ENCODE data around the gene DERA.
"Not testable (repeated sequence)": the region's sequence is repeated elsewhere in the genome, so short reads cannot be mapped to it uniquely, and the experiment has no call there.

The DERA gene

GRCh38 chr12:16016748-16017147 lies 105.6 kb downstream of the DERA start:
- DNase-seq = no peak

GRCh38 chr12:16018306-16018705 lies 107.2 kb downstream of the DERA start:
- DNase-seq = no peak

- no peak for DNase-seq
Observed at GRCh38 chr12:16019136-16019535, 108.0 kb downstream of the DERA start.

- no peak for DNase-seq
Observed at GRCh38 chr12:16020031-16020430, 108.9 kb downstream of the DERA start.

- no peak for DNase-seq
Observed at GRCh38 chr12:16021026-16021425, 109.9 kb downstream of the DERA start.

GRCh38 chr12:16021676-16022075 lies 110.5 kb downstream of the DERA start:
- DNase-seq = no peak

GRCh38 chr12:16027002-16027401 lies 115.9 kb downstream of the DERA start:
- no peak for DNase-seq

GRCh38 chr12:16030744-16031143 lies 119.6 kb downstream of the DERA start:
- no peak for DNase-seq

GRCh38 chr12:16034136-16034817 lies 123.1 kb downstream of the DERA start:
- no peak for DNase-seq

GRCh38 chr12:16036073-16036472 lies 124.9 kb downstream of the DERA start:
- no peak for DNase-seq

- no peak for DNase-seq
Observed at GRCh38 chr12:16037533-16037932, 126.4 kb downstream of the DERA start.

GRCh38 chr12:16043480-16043879 lies 132.3 kb downstream of the DERA start:
- no peak for DNase-seq

GRCh38 chr12:16046266-16046665 lies 135.1 kb downstream of the DERA start:
- DNase-seq = no peak

- no peak for DNase-seq
Observed at GRCh38 chr12:16048511-16048910, 137.4 kb downstream of the DERA start.

GRCh38 chr12:16056910-16057309 lies 145.8 kb downstream of the DERA start:
- no peak for DNase-seq

GRCh38 chr12:16057351-16057751 lies 146.2 kb downstream of the DERA start:
- not testable (repeated sequence) for DNase-seq

GRCh38 chr12:16062611-16063010 lies 151.5 kb downstream of the DERA start:
- no peak for DNase-seq

GRCh38 chr12:16063726-16064125 lies 152.6 kb downstream of the DERA start:
- no peak for DNase-seq

GRCh38 chr12:16070113-16070512 lies 159.0 kb downstream of the DERA start:
- DNase-seq = no peak

GRCh38 chr12:16072678-16073077 lies 161.5 kb downstream of the DERA start:
- DNase-seq = no peak

- DNase-seq = no peak
Observed at GRCh38 chr12:16074894-16075293, 163.8 kb downstream of the DERA start.

GRCh38 chr12:16075887-16076286 lies 164.8 kb downstream of the DERA start:
- no peak for DNase-seq

GRCh38 chr12:16076557-16076956 lies 165.4 kb downstream of the DERA start:
- no peak for DNase-seq

- no peak for DNase-seq
Observed at GRCh38 chr12:16076970-16077522, 165.9 kb downstream of the DERA start.

- DNase-seq = no peak
Observed at GRCh38 chr12:16086462-16086861, 175.3 kb downstream of the DERA start.
